K562 (cell line): ENCODE data around the gene SLC7A1.

Experiments
- MAFF ChIP-seq: IDR thresholded peaks from 2 replicates; pipeline ENCODE4 v1.6.1; 2012; ENCODE audit warnings: low read length, improper control_type of control experiment
- POU5F1 ChIP-seq: fragments of 150-350 bp; IDR thresholded peaks from 2 replicates; pipeline ENCODE4 v1.6.1; 2014; ENCODE audit warnings: borderline replicate concordance, low read length, low read depth, mild to moderate bottlenecking; ENCODE audit not compliant: partially characterized antibody
- RCOR1 ChIP-seq, 2 experiments: IDR thresholded peaks; 2 replicates each; pipeline ENCODE4 v1.6.1; 2012; ENCODE audit warnings: low read depth in 2 of 2, low read length in 2 of 2, borderline replicate concordance in 1 of 2, improper control_type of control experiment in 1 of 2
- TGIF2 ChIP-seq: sonication (generic); formaldehyde crosslinking; IDR thresholded peaks from 2 replicates; pipeline ENCODE4 v1.8.1; 2022; ENCODE audit warnings: mild to moderate bottlenecking, missing genetic modification reagents, moderate library complexity

DNA sequence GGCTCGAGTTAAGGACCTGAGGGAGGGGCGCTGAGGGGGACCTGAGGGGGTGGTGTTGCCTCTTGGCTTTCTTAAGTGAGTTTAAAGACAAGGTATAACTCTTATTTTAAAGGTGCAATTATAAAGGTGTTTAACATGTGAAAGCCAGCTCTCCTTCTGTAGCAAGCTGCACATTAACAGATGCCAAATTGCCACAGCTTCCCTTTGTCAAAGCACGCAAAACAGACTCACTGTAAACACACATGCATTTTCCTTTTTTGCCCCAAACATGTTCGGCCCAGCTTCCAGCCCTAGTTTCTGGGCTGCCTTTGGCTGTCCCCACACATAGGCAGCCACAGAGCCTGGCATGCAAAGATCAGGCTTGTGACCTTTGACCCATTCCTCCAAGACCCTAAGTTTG lies 111.9 kb downstream of the SLC7A1 start:
- no peak for TF ChIP-seq POU5F1
- no peak for TF ChIP-seq TGIF2 (CRISPR knock-in tag)
- TF ChIP-seq RCOR1 (IDR thresholded peaks at IDR 0.05; ENCODE audit: borderline replicate concordance in 1 of 2, low read depth in 2 of 2, low read length in 2 of 2) = no peak
- no peak for TF ChIP-seq MAFF
